HL-60 (cell line): Measurements from ENCODE around the gene DOCK1.

Experiments used
- CTCF ChIP-seq: IDR thresholded peaks from one replicate; pipeline ENCODE4 v1.5.1; 2011; ENCODE audit warnings: low read length, control low read depth, inconsistent platforms; ENCODE audit not compliant: insufficient read depth
- POLR2AphosphoS5 ChIP-seq: IDR thresholded peaks from 2 replicates; pipeline ENCODE4 v1.6.1; 2012; ENCODE audit warnings: low read depth
- REST ChIP-seq: IDR thresholded peaks from 2 replicates; pipeline ENCODE4 v1.6.1; 2012; ENCODE audit warnings: low read depth; ENCODE audit not compliant: insufficient replicate concordance
- SPI1 ChIP-seq: IDR thresholded peaks from 2 replicates; pipeline ENCODE4 v1.6.1; 2012; ENCODE audit warnings: low read depth, mild to moderate bottlenecking, borderline replicate concordance

- TF ChIP-seq CTCF (no peak), POLR2AphosphoS5 (no peak), SPI1 (no peak), REST (no peak)
Measured at GRCh38 chr10:127257395-127257794, 352.2 kb downstream of the DOCK1 start.
